HepG2 (cell line): ENCODE results near the gene SELENOH. TPM values are rescaled to one million over a fixed set of nuclear protein-coding genes. Genes with fewer than 3 reads are reported as not detected.
A peak's percentile ranks its signal among the peaks of the same experiment; 100 is the strongest.

Source experiments
- ATAC-seq: fragments of 200-7000 bp; cut with Tn5 transposase; 3 replicates; pipeline ENCODE4 v1.9.1; 2020; ENCODE audit warnings: mild to moderate bottlenecking, moderate library complexity
- BruUV-seq: library from RNA; stranded (reverse); fragments of 400-500 nt; replicated peaks from 2 replicates; lab custom pipeline; 2021; lab: Mats Ljungman, UMichigan
- CTCF ChIA-PET: fragments of 300-600 bp; formaldehyde crosslinking; extraction: SDS; loops from one replicate; lab custom pipeline; 2021; ENCODE audit warnings: low total read pairs, inconsistent platforms, low intra/inter-chr PET ratio; lab: Yijun Ruan, JAX
- POLR2A ChIA-PET: fragments of 350-600 bp; sonication (Branson Sonifier 250); formaldehyde crosslinking; loops from one replicate; lab custom pipeline; 2020; ENCODE audit warnings: antibody characterized with exemption, inconsistent platforms; lab: Yijun Ruan, JAX
- DNase-seq: peaks from one replicate; pipeline ENCODE4 v3.0.0-alpha.2; 2015; ENCODE audit warnings: low spot score
- FAIRE-seq: peaks from 3 replicates; lab custom pipeline; 2011; peaks lifted over from hg19 to GRCh38; lab: Jason Lieb, UNC
- H2AFZ ChIP-seq: one replicate; pipeline ENCODE4 v1.6.1; 2011; ENCODE audit warnings: low read length, inconsistent platforms
- H3K27ac ChIP-seq: fragments of 300-600 bp; 3 replicates; pipeline ENCODE4 v1.8.0; 2011; ENCODE audit warnings: mixed run types, mild to moderate bottlenecking, mixed read lengths, low read length, inconsistent platforms; ENCODE audit not compliant: insufficient read depth; ENCODE audit errors: extremely low read length
- H3K27me3 ChIP-seq, 2 experiments: fragments of 200-600 bp in 1 of 2; 2 replicates in 1 of 2; 3 replicates in 1 of 2; pipeline versions ENCODE4 v1.6.0 to v1.8.0; 2011; ENCODE audit warnings: low read length in 2 of 2, mild to moderate bottlenecking in 2 of 2, moderate library complexity in 2 of 2, inconsistent platforms in 1 of 2; ENCODE audit not compliant: insufficient read depth in 2 of 2, control insufficient read depth in 1 of 2
- H3K36me3 ChIP-seq, 2 experiments: fragments of 200-600 bp in 1 of 2; replicated peaks in 1 of 2; 2 replicates in 1 of 2; 3 replicates in 1 of 2; pipeline versions ENCODE4 v1.5.1 to v1.8.0; 2011; ENCODE audit warnings: low read length in 2 of 2, inconsistent platforms in 1 of 2; ENCODE audit not compliant: insufficient read depth in 2 of 2, control insufficient read depth in 1 of 2
- H3K4me1 ChIP-seq: 2 replicates; pipeline ENCODE4 v1.5.1; 2012; ENCODE audit warnings: low read length, inconsistent platforms; ENCODE audit not compliant: insufficient read depth
- H3K4me2 ChIP-seq: 2 replicates; pipeline ENCODE4 v1.6.0; 2011; ENCODE audit warnings: low read depth, low read length, inconsistent platforms
- H3K4me3 ChIP-seq, 3 experiments: fragments of 200-600 bp in 1 of 3; sonication (generic), shearing (Covaris generic) in 1 of 3; replicated peaks in 1 of 3; 2 replicates each; pipeline ENCODE4 v1.5.1; 2011 to 2016; ENCODE audit warnings: low read length in 3 of 3, inconsistent platforms in 2 of 3, low read depth in 2 of 3, mild to moderate bottlenecking in 2 of 3, control low read depth in 1 of 3, mixed read lengths in 1 of 3; ENCODE audit not compliant: insufficient read depth in 1 of 3
- H3K79me2 ChIP-seq: one replicate; pipeline ENCODE4 v1.6.1; 2011; ENCODE audit warnings: low read length, inconsistent platforms; ENCODE audit not compliant: insufficient read depth
- H3K9ac ChIP-seq: 2 replicates; pipeline ENCODE4 v1.6.0; 2011; ENCODE audit warnings: mild to moderate bottlenecking, low read depth, low read length, inconsistent platforms; ENCODE audit not compliant: insufficient read depth
- H3K9me3 ChIP-seq: 2 replicates; pipeline ENCODE4 v1.5.1; 2012; ENCODE audit warnings: mild to moderate bottlenecking, low read length
- H4K20me1 ChIP-seq: 2 replicates; pipeline ENCODE4 v1.6.0; 2011; ENCODE audit warnings: inconsistent platforms, mild to moderate bottlenecking, low read length, moderate library complexity; ENCODE audit not compliant: insufficient read depth
- ATF2 ChIP-seq: sonication (generic); formaldehyde crosslinking; IDR thresholded peaks from 2 replicates; pipeline ENCODE4 v1.4.0; 2020; ENCODE audit warnings: missing genetic modification reagents
- FIP1L1 ChIP-seq: fragments of 200-400 bp; formaldehyde crosslinking; IDR thresholded peaks from 2 replicates; pipeline ENCODE4 v1.6.1; 2018; ENCODE audit warnings: low read depth, mild to moderate bottlenecking, low read length, moderate library complexity, borderline replicate concordance; ENCODE audit not compliant: insufficient read depth
- REXO4 ChIP-seq: sonication (generic); formaldehyde crosslinking; IDR thresholded peaks from 2 replicates; pipeline ENCODE4 v1.8.0; 2022; ENCODE audit warnings: missing genetic modification reagents, mild to moderate bottlenecking, borderline replicate concordance
- TCF7L2 ChIP-seq: IDR thresholded peaks from 2 replicates; pipeline ENCODE4 v1.6.1; 2011; ENCODE audit warnings: mild to moderate bottlenecking, low read depth, low read length, moderate library complexity
- ZFP41 ChIP-seq: sonication (generic); formaldehyde crosslinking; IDR thresholded peaks from 2 replicates; pipeline ENCODE4 v1.4.0; 2020; ENCODE audit warnings: mild to moderate bottlenecking, missing genetic modification reagents, borderline replicate concordance
- ZNF770 ChIP-seq: sonication (generic); formaldehyde crosslinking; IDR thresholded peaks from 2 replicates; pipeline ENCODE4 v1.5.0; 2020; ENCODE audit warnings: mild to moderate bottlenecking, missing genetic modification reagents
- WGBS: methylation state at CpG from one replicate; pipeline ENCODE4 v1.1.6; 2017; ENCODE audit warnings: low lambda C conversion rate; 5-methylcytosine and 5-hydroxymethylcytosine counted together
- in situ Hi-C: cut with HindIII; loops from 2 replicates; pipeline ENCODE4 v1.10.0; 2017; ENCODE audit warnings: low pct_unique_long_range_greater_than_20kb; ENCODE audit not compliant: extremely low pct_ligation_motif_present
- intact Hi-C: fragments of 100-400 bp; cut with micrococcal nuclease; formaldehyde crosslinking; loops from one replicate; pipeline ENCODE4 v1.10.0; 2022; ENCODE audit not compliant: unreplicated experiment
- polyA plus RNA-seq, 8 experiments: library from polyadenylated mRNA; depleted of rRNA in 3 of 8; stranded (reverse) in 7 of 8; unstranded in 1 of 8; fragments of >200 nt; fragmentation: Illumina TruSeq in 4 of 8; extraction: Trizol in 4 of 8; gene quantifications; 2 replicates each; pipeline versions ENCODE4 v1.2.1 to v1.2.3, GENCODE V29; 2011 to 2016; ENCODE audit warnings: low read depth in 4 of 8, missing spikeins in 1 of 8, mixed read lengths in 1 of 8; ENCODE audit not compliant: insufficient read depth in 1 of 8
- total RNA-seq, 5 experiments: library from RNA; depleted of rRNA; stranded (reverse); fragments of >200 nt; fragmentation: Illumina TruSeq; extraction: Trizol; gene quantifications; 2 replicates each; pipeline ENCODE4 v1.2.3, GENCODE V29; 2016; ENCODE audit warnings: low read depth in 1 of 5

Gene SELENOH
- total and polyA plus RNA-seq, 2 of the 13 experiments (the other 11 are each of a cell fraction or from before 2014, with no cell fraction given), result 27.2 to 77.4 TPM

- ATAC-seq, result no peak
- Histone ChIP-seq H3K4me2 (peak overlapping the region; percentile 25; the same call in 1 of the 2 replicates), H4K20me1 (peaks cover 37% of the 10 kb centered on the region), H2AFZ (no peak overlapping the region), H3K79me2 (peaks cover 96% of the 10 kb centered on the region), H3K4me3 (no peak overlapping the region), H3K9me3 (no peaks in the 10 kb centered on the region), H3K4me1 (peaks cover 97% of the 10 kb centered on the region), H3K36me3 (peaks cover 3 to 9% of the 10 kb centered on the region in 2 experiments; a peak in 4 of 5 replicates), H3K27ac (peak overlapping the region; percentile 69), H3K9ac (no peak overlapping the region), H3K27me3 (no peaks in the 10 kb centered on the region)
- intact Hi-C loops (no loop called here), in situ Hi-C loops (no loop called here)
- WGBS, result 87% methylated on average over 4 of the region's 4 CpGs
- ChIA-PET POLR2A (interaction anchor here (1.3 kb wide), 1 partner anchor 25 kb away, joined by 6 read pairs; the partner anchor contains the start of gene CTNND1), CTCF (no interaction called here)
- no peak for FAIRE-seq
- no peak for TF ChIP-seq FIP1L1
- TF ChIP-seq REXO4 (CRISPR knock-in tag), result no peak
- TF ChIP-seq ATF2 (CRISPR knock-in tag), result no peak
- TF ChIP-seq ZFP41 (CRISPR knock-in tag), result no peak
- 0 out of 2 replicates have a peak, but pooled peaks have one; percentile 36 for TF ChIP-seq ZNF770
- no peak for TF ChIP-seq TCF7L2
- no peak for DNase-seq
- no TSS peak for BruUV-seq
Observed at GRCh38 chr11:57786436-57786835, 45.1 kb downstream of the SELENOH start.
